ENCODE results near the gene ARHGAP18.

- TF ChIP-seq, protein P1, sequence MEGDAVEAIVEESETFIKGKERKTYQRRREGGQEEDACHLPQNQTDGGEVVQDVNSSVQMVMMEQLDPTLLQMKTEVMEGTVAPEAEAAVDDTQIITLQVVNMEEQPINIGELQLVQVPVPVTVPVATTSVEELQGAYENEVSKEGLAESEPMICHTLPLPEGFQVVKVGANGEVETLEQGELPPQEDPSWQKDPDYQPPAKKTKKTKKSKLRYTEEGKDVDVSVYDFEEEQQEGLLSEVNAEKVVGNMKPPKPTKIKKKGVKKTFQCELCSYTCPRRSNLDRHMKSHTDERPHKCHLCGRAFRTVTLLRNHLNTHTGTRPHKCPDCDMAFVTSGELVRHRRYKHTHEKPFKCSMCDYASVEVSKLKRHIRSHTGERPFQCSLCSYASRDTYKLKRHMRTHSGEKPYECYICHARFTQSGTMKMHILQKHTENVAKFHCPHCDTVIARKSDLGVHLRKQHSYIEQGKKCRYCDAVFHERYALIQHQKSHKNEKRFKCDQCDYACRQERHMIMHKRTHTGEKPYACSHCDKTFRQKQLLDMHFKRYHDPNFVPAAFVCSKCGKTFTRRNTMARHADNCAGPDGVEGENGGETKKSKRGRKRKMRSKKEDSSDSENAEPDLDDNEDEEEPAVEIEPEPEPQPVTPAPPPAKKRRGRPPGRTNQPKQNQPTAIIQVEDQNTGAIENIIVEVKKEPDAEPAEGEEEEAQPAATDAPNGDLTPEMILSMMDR (IDR thresholded peaks at IDR 0.05), result no peak
- TF ChIP-seq POLR2A (IDR thresholded peaks at IDR 0.05), result no peak
Measured at GRCh38 chr6:129642322-129642721, 67.7 kb downstream of the ARHGAP18 start.

Measured in lower leg skin (tissue), 3 donors.